ENCODE results near the gene MACROD2.

DNA sequence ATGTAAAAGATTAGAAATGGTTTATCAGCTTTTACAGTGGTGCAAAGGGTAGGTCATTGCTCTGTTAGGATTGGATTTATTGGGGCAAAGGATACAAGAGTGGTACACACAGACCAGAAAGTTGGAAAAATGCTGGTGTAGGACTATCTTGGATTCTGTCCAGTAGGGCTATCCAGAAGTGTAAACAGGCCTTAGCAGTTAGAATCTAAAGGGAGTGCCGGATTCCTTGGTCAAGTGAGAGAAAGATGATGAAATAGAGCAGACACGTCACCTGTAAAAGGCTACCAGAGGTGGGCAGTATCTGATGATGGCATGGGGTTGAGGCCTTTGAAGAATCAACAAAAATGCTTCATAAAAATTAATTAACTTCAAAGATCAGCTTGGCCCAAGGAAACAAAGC is 1602.0 kb downstream of the MACROD2 start:
- no peak for TF ChIP-seq CTCF (tag by site-specific recombination; IDR thresholded peaks at IDR 0.05)
- no peak for TF ChIP-seq ZNF366 (tag by site-specific recombination; conservative IDR thresholded peaks at IDR 0.05)
- no peak for TF ChIP-seq ZNF501 (tag by site-specific recombination; IDR thresholded peaks at IDR 0.05)
- TF ChIP-seq YY1 (tag by site-specific recombination; IDR thresholded peaks at IDR 0.05) = no peak
- TF ChIP-seq ZFHX2 (tag by site-specific recombination; conservative IDR thresholded peaks at IDR 0.05) = no peak
- TF ChIP-seq PATZ1 (tag by site-specific recombination; IDR thresholded peaks at IDR 0.05) = no peak
- no peak for TF ChIP-seq ZNF513 (tag by site-specific recombination; IDR thresholded peaks at IDR 0.05)
- no peak for TF ChIP-seq MYNN (tag by site-specific recombination; IDR thresholded peaks at IDR 0.05; ENCODE audit: borderline replicate concordance)
- no peak for TF ChIP-seq ZNF221 (tag by site-specific recombination; IDR thresholded peaks at IDR 0.05; ENCODE audit: borderline replicate concordance)
- TF ChIP-seq HOXA7 (CRISPR knock-in tag; IDR thresholded peaks at IDR 0.05; ENCODE audit: borderline replicate concordance) = no peak
- TF ChIP-seq ZNF274 (IDR thresholded peaks at IDR 0.05; ENCODE audit: low read length) = no peak
- no peak for TF ChIP-seq ZNF274 (tag by site-specific recombination; IDR thresholded peaks at IDR 0.05; ENCODE audit: borderline replicate concordance)
